ENCODE data around the gene CCDC200. TPM values are rescaled to one million over a fixed set of nuclear protein-coding genes. Genes with fewer than 3 reads are reported as not detected.

CCDC200 gene
- total RNA-seq, 1 experiment from 2014 or later, result not detected

DNA sequence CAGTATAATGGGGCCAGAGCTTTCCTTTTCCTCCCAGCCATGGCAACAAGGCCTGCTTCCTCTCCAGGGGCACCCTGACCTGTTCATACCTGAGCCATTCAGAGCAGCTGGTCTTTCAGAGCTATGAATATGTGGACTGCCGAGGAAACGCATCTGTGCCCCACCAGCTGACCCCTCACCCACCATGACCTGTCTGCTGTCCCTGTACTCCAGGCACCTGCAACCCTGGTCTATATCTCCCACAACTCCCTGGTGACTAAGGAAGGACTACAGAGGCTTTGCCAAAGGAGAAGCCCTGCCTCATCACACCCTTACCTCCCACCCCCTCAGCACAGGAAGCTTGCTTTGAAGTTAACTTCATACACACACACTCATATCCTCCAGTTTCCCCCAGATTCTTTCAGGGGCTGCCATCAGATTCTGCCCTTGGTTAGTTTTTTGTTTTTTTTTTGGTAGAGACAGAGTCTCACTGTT, 10.8 kb downstream of the CCDC200 start:
- no peak overlapping the region for H2AFZ ChIP-seq (ENCODE audit: low read depth, low read length, poor library complexity, severe bottlenecking)
- BruUV-seq (replicated peaks), result no TSS peak
- peaks cover 0 to 3% of the 10 kb centered on the region in 2 experiments; a peak in 1 of 4 replicates for H3K4me1 ChIP-seq (ENCODE audit: control insufficient read depth in 1 of 2, insufficient read depth in 2 of 2, low read length in 2 of 2)
- H3K9me3 ChIP-seq (ENCODE audit: control insufficient read depth in 1 of 2, insufficient read depth in 1 of 2, low read depth in 1 of 2, low read length in 2 of 2), result no peaks in the 10 kb centered on the region
- H3K79me2 ChIP-seq (ENCODE audit: insufficient read depth, low read length), result no peaks in the 10 kb centered on the region
- ATAC-seq (no peak), DNase-seq (ENCODE audit: low read depth, low spot score) (no peak)
- H3K27ac ChIP-seq (ENCODE audit: low read depth, low read length), result no peak overlapping the region
- H3K4me2 ChIP-seq (ENCODE audit: low read length), result no peak overlapping the region
- ChIA-PET CTCF (no interaction called here), RAD21 (ENCODE audit: low non-redundant PET in 1 of 2, low total read pairs in 2 of 2, uncharacterized antibody in 2 of 2, unreplicated experiment in 2 of 2) (no interaction called here), POLR2A (interaction anchor here (3.9 kb wide), 1 partner anchor 98 kb away, joined by 22 read pairs; no protein-coding TSS in a partner anchor)
- intact Hi-C loops (cut with micrococcal nuclease), result no loop called here
- H3K27me3 ChIP-seq (ENCODE audit: insufficient read depth, low read length), result no peaks in the 10 kb centered on the region
- no peaks in the 10 kb centered on the region for H3K9me2 ChIP-seq (ENCODE audit: insufficient read depth)
- H3K9ac ChIP-seq (ENCODE audit: low read length), result no peak overlapping the region
- no peaks in the 10 kb centered on the region for H3K36me3 ChIP-seq (ENCODE audit: control insufficient read depth in 1 of 2, insufficient read depth in 2 of 2, low read length in 2 of 2)
- no peaks in the 10 kb centered on the region for H4K20me1 ChIP-seq (ENCODE audit: insufficient read depth)
- no peak overlapping the region for H3K4me3 ChIP-seq (replicated peaks in 1 of 2; ENCODE audit: low read depth in 1 of 2, low read length in 2 of 2)
- no peak for TF ChIP-seq ZNF274 (IDR thresholded peaks at IDR 0.05; ENCODE audit: low read depth, low read length)

- Histone ChIP-seq H3K4me1 (ENCODE audit: control insufficient read depth in 1 of 2, insufficient read depth in 2 of 2, low read length in 2 of 2) (peaks cover 3 to 10% of the 10 kb centered on the region in 2 experiments; a peak in 1 of 4 replicates), H3K9me2 (ENCODE audit: insufficient read depth) (no peaks in the 10 kb centered on the region), H3K9me3 (ENCODE audit: control insufficient read depth in 1 of 2, insufficient read depth in 1 of 2, low read depth in 1 of 2, low read length in 2 of 2) (no peaks in the 10 kb centered on the region), H3K4me3 (replicated peaks in 1 of 2; ENCODE audit: low read depth in 1 of 2, low read length in 2 of 2) (no peak overlapping the region), H3K27ac (ENCODE audit: low read depth, low read length) (no peak overlapping the region), H3K79me2 (ENCODE audit: insufficient read depth, low read length) (no peaks in the 10 kb centered on the region), H3K27me3 (ENCODE audit: insufficient read depth, low read length) (no peaks in the 10 kb centered on the region), H3K4me2 (ENCODE audit: low read length) (no peak overlapping the region), H3K36me3 (ENCODE audit: control insufficient read depth in 1 of 2, insufficient read depth in 2 of 2, low read length in 2 of 2) (no peaks in the 10 kb centered on the region), H4K20me1 (ENCODE audit: insufficient read depth) (no peaks in the 10 kb centered on the region), H2AFZ (ENCODE audit: low read depth, low read length, poor library complexity, severe bottlenecking) (no peak overlapping the region), H3K9ac (ENCODE audit: low read length) (no peak overlapping the region)
- RAD21 ChIA-PET (ENCODE audit: low non-redundant PET in 1 of 2, low total read pairs in 2 of 2, uncharacterized antibody in 2 of 2, unreplicated experiment in 2 of 2), result no interaction called here
- CTCF ChIA-PET, result no interaction called here
- ATAC-seq (no peak), DNase-seq (ENCODE audit: low read depth, low spot score) (no peak)
- BruUV-seq (replicated peaks), result no TSS peak
- POLR2A ChIA-PET, result interaction anchor here (3.9 kb wide), 1 partner anchor 99 kb away, joined by 22 read pairs; no protein-coding TSS in a partner anchor
- no peak for TF ChIP-seq CTCF (IDR thresholded peaks at IDR 0.05 in 2 of 3, conservative IDR thresholded peaks at IDR 0.05 in 1 of 3; ENCODE audit: borderline replicate concordance in 1 of 3, insufficient read depth in 1 of 3, low read depth in 2 of 3, low read length in 2 of 3)
- TF ChIP-seq RAD21 (IDR thresholded peaks at IDR 0.05; ENCODE audit: low read depth), result no peak
- TF ChIP-seq EZH2phosphoT487 (IDR thresholded peaks at IDR 0.05; ENCODE audit: borderline replicate concordance), result no peak
- TF ChIP-seq EZH2 (IDR thresholded peaks at IDR 0.05), result no peak
- TF ChIP-seq ELF1 (IDR thresholded peaks at IDR 0.05; ENCODE audit: borderline replicate concordance, low read depth), result no peak
- no peak for TF ChIP-seq SRF (IDR thresholded peaks at IDR 0.05; ENCODE audit: low read depth)
- no peak for TF ChIP-seq SIN3A (IDR thresholded peaks at IDR 0.05; ENCODE audit: low read depth)
- TF ChIP-seq YY1 (IDR thresholded peaks at IDR 0.05; ENCODE audit: extremely low read depth, insufficient replicate concordance, low read depth, low read length), result no peak
- TF ChIP-seq, protein P1, sequence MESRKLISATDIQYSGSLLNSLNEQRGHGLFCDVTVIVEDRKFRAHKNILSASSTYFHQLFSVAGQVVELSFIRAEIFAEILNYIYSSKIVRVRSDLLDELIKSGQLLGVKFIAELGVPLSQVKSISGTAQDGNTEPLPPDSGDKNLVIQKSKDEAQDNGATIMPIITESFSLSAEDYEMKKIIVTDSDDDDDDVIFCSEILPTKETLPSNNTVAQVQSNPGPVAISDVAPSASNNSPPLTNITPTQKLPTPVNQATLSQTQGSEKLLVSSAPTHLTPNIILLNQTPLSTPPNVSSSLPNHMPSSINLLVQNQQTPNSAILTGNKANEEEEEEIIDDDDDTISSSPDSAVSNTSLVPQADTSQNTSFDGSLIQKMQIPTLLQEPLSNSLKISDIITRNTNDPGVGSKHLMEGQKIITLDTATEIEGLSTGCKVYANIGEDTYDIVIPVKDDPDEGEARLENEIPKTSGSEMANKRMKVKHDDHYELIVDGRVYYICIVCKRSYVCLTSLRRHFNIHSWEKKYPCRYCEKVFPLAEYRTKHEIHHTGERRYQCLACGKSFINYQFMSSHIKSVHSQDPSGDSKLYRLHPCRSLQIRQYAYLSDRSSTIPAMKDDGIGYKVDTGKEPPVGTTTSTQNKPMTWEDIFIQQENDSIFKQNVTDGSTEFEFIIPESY (IDR thresholded peaks at IDR 0.05; ENCODE audit: extremely low read depth, insufficient replicate concordance, low read length), result no peak
- TF ChIP-seq SP1 (IDR thresholded peaks at IDR 0.05; ENCODE audit: low read depth), result no peak
- TF ChIP-seq CEBPB (IDR thresholded peaks at IDR 0.05; ENCODE audit: low read depth), result no peak
- no peak for TF ChIP-seq POLR2AphosphoS5 (IDR thresholded peaks at IDR 0.05; ENCODE audit: low read depth, low read length)
- no peak for TF ChIP-seq FOSL1 (IDR thresholded peaks at IDR 0.05; ENCODE audit: low read depth)
- intact Hi-C loops (cut with micrococcal nuclease), result no loop called here
These were observed 11.4 kb downstream of the CCDC200 start for GRCh38 chr17:43216762-43217613.
